Activated CD8-positive, alpha-beta memory T cell treated with anti-CD3 and anti-CD28 coated beads, Interleukin-2, amount 50 U/mL, for 24 hours (primary cell): ENCODE measurements around the gene FSTL4.

Experiments
- DNase-seq: peaks from one replicate; pipeline ENCODE4 v3.0.0-alpha.2; 2020; ENCODE audit errors: extremely low read depth

Gene FSTL4

DNA sequence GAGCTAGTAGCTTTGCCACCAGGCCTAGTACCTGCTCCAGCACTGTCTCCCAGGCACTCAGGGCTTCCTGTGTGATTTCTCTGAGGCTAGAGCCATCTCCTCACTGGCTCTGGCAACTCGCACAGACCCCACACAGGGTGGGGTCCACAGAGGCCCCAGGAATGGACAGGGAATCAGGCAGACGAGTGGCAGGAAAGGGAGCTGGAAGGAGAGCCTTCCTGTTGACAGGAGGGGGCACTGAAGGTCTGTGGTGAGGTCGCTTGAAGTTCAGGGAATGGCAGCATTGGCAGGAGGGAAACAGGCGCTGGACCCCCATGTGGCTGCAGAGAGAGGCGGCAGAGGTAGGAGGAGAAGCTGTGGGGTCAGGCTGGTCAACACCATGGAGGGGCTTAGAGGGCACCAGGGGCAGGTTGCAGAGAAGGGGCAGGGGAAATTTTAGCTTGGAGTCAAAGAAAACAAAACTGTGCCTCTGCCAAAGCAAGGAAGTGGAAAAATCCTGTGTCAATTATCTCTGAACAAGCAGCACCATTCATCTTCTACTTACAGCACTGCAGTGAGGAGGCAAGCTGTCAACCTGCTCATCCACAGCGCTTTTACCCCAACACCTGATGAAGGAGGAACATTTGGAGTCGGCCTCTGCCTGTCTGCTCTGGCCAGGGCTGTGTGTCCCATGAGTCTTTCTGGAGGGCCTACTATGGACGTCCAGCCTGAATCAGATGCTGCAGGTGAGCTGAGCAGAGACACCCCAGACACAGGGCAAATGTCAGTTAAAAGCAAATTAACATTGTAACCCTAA is 270.2 kb downstream of the FSTL4 start:
- no peak for DNase-seq

DNA sequence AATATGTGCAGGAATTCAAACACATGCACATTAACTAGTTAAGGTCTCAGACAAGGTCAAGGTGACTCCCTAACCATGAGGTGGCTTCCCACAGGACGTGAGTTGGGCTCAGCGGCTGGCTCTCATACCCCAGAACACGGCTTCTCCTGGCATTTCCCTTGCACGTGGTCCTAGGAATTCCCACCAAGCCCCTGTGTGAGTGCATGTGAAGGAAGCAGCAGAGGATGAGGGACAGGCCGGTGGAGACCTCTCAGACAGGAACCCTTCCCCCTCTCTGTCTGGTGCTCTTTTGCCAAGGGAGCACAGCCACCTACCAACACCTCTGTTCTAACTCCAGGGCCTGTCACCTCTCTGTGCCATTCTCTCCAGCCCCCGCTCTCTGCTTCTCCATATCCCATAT is 271.0 kb downstream of the FSTL4 start:
- no peak for DNase-seq

DNA sequence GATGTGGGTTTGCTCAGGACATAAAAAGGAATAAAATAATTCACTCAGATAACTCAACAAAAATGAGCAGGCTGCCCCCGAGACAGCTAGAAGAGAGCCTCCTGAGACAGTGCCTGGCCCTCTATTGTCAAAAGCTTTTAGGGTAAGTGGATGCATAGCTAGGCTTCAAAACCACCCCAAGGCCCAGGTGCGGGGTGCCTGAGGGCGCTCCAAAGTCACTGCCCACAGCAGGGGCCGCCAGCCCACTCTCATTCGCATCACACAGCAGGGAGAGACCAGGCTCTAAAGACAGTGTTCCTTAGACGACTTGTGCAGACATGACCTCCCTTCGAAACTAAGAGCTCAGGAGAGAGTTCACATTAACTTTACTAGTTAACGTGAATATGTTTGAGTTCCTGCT is 271.5 kb downstream of the FSTL4 start:
- no peak for DNase-seq

DNA sequence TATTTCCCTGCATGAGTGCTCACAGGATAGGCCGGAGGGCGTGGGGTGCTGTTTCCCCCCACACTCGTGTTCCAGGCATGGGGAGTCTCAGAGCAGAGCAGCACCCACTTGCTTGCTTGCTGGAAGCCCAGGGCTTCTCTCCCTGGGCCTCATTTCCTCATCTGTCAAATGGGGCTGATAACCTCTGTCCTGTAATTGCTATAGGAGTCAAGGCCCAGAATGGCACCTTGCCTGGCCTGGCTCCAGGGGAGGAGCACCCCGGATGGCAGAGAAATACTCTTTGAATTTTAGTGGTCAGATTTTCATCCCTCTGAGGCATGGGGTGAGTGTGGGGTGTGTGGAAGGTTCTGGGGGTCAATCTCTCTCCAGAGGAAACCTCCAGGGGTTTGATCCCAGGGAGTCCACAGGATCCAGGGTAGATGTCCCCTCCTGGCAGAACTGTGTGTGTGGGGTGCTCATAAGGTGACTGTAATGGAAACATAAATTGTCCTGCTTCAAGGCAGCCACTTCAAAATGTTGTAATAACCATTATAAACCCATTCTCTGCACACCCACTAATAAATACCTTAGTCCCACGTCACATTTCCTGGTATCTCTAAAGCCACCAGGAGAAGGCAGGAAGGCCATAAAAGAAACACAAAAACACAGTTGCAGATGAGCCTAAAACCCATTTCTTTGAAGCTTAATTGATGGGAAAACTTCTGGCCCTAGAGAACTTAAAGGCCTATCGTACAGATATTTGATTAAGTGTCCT is 272.2 kb downstream of the FSTL4 start:
- no peak for DNase-seq

DNA sequence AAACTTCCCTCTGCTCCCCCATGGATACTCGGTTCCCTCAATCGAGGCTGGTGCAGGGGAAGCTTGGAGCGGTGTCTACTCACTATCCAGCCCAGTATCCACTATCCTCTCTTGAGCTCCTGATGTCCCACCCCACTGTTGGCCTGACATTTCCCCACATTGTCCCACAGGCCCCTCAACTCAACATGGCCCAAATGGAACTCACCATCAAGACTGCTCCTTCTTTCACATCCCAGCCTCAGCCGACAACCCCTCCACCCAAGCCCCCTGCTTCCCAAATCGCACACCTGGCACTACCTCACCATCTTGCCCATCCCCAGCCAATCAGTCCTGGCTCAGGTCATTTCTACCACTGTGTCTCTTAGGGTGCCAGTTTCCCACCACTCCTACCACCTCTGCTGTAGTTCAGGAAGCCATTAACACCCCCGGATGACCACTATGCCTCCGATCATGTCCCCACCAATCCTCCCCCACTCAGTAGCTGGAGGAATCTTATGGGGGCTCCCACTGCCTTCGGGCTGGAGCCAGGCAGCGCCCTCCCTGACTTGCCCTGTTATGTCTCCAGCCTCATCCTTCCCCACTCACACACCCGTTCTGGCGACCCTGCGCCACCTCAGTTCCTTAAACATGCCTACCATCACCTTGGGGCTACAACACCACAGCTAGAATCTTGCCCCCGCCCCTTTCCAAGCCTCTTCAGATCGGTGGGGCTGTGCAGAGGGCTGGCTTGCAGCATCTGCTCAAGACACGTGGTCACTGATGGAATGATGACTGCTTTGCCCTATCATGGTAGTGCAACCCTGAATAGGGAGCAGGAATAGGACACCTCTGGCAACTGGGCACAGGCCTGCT is 273.6 kb downstream of the FSTL4 start:
- no peak for DNase-seq

DNA sequence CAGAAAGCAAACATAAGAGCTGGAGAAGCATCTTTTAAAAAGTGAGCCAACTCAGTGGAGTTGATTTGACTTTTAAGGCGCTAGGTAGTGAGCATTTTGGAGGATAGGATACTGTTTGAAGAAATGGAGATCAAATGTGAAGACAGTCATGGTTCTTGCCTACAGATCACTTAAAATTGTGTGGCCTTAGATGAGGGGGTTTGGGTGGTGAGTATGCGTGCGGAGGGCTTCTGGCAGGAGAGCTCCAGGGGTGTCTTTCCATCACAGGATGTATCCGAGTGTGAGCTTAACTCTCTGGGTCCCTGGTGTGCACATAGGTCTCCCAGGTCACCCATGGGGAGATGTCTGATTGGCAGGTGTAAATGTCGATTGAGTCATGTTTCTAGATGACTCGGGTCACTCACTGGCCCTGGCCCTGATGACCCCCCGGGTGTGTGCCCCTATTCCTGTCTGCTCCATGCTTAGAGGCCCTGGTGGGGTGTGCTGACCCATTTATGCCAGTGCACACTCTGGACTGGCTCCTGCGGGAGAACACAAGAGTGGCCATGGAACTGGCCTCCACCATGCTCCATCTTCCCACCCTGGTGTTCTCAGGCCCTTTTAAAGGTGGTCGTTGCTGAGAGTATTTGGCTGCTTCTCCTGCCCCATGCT is 274.4 kb downstream of the FSTL4 start:
- no peak for DNase-seq

DNA sequence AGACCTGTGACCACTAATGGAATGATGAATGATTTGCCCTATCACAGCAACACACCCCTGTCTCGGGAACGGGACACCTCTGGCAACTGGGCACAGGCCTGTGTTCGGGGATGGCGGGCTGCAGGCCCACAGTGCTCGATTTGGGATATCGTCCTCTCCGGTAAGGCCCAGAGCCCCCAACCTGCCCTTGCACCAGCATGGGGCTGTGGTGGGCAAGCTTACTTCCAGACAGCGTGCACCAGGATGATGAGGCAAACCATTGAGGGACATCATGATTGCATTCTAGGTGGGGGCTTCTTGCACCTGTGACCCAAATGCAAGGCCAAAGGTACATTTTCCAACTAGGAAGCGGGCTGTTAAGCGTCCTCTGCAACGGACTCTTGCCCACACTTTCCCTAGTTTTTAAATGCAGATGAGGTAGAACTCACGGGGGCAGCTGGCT is 275.4 kb downstream of the FSTL4 start:
- no peak for DNase-seq

DNA sequence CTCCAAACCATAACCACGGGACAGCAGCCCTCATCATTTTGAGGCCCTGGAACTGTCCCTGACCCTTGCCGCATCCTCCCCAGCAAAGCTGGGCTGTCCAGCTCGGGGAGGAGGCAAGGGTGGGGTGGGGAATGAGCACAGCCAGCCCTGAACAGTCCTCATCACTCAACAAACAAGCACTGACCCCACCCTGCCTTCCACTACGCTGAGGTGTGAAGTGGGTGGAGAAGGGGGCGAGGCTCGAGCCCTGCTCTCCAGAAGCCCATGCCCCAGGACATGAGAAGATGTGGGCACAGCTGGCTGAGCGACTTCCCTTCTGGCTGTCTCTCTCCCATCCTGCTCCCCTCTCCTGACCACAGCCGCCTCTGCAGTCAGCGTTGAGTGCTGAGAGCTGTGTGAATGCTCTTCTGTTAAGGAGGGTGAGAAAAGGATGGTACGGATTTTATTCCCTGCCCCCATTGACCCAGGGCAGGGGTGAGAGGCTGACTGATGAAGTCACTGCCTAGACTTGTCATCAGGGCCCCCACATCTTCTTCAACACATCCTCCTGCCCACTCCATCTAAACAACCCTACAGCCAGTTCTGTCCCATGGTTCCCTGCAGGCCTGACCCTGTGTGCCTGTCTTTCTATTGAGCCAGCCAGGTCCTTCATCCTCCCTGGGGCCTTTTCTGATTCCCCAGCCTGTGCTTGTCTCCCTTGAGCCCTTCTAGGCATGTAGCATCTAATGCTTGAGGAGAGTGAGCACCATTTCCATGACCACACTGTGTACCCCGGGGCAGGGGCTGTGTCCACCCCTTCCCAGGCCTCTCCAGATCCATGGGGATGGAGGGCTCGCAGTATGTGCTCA is 276.0 kb downstream of the FSTL4 start:
- no peak for DNase-seq

DNA sequence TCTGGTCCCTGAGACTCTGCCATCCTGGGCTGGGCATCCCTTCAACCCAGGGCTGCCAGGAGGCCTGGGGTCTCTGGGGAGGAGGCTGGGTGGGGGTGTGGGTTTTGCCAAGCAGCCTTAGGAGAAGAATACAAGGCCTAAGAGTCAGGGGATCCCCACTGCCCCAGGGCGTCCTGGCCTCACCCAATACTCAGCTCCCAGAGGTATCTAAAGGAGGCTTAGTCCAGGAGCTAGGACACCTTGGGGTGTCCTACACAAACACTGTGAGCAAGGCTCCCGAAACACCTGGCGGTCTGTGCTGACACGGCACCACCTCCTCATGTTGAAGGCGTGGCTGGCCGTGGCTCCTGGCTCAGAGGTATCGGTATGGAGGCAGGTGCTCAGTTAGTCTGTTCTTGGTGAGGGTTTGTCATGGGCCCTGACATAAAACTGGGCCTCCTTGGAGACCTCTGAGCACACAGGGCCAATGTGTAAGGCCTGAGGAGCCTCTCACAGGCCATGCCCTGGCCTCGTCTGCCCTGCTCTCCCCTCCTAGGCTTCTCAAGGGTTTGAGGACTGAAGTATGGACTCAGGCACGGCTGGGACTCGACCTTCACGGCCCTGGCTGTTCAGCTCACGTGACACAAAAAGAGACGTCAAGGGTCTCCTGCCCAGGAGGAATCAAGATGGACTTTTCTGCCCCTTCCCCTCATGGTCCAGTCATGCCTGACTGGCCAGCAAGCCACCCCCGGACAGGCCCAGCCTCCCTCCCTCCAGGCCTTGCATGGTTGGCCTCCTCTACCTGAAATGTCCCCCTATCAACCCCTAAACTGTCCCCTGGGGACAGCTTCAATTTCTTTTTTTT is 277.3 kb downstream of the FSTL4 start:
- DNase-seq, result no peak

DNA sequence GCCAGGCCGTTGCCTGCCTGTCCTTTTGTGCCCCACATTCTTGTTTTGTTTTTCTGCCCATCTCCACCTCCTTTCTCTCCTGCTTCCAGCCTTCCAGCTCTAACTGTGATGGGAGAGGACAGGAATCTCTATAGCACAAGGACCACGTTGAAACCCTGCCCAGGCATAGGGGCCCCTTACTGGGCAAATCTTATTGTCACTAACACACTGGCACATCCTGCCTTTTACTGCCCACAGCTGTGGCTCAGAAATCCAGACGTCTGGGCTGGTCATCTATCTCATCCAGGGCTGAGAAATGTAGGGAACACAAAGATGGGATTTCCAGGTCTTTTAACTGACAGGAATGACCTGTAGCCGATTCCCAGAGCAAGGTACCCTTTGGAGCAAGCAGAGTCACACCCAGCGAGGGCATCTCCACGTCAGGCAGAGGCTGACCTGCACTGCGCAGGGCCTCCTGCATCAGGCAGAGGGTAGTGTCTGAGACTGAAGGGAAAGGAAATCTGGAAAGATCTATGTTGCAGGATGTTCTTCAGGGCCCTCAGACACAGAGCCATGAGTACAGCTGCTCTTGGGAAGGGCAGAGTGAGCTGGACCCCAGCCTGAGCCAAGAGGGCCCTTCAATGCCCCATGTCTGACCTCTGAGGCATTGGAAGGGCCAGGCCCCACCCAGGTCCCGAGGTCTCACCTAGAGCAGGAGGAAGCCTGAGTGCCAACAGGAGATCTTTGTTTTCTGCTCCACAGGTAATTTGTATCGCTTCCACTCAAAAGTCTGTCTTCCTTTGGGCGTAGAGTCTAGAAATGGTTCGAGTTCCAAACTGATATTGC is 278.8 kb downstream of the FSTL4 start:
- no peak for DNase-seq

DNA sequence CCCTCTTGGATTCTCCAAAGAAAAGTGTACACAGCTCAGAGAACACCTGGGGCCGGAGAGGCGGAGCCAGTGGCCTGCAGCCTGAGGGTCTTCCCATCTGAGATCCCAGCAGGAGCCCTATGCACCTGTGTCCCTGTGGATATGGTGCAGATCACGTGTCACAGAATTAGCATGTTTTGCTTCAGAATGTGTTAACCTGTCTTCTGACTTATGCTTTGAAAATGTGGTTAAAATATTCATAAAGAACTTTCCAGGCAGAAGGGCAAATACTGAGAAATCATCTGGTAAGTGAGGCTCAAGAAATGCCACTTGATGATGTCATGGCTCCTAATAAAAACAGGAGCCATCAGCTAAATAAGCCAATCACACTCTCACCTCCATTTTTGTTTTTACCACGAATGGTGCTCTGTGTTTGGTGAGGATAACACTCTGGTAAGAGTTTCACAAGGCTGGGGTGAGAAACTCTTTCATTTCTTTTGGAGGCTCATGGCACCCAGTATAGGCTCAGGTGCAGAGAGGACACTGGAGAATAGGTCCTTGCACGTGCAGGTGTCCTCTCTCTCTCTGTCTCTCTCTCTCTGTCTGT is 279.8 kb downstream of the FSTL4 start:
- no peak for DNase-seq

DNA sequence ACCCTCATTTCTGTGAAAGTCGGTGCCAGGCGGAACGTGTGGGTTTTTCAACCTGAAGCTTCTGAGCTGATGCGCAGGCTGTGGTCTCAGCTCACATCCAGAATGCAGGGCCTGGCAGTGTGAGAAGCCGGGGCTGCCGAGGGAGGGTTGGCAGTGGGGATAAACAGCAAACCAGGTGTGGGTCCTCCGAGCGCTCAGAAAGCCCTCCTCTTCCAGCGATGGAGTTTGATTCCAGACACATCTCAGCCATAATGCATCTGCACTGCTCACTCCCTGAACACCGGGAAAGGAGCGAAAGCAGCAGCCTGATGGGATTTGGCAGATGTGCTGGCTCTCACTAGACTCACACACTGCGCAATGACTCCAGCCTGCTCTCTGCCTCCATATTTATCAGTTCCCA is 280.4 kb downstream of the FSTL4 start:
- no peak for DNase-seq

DNA sequence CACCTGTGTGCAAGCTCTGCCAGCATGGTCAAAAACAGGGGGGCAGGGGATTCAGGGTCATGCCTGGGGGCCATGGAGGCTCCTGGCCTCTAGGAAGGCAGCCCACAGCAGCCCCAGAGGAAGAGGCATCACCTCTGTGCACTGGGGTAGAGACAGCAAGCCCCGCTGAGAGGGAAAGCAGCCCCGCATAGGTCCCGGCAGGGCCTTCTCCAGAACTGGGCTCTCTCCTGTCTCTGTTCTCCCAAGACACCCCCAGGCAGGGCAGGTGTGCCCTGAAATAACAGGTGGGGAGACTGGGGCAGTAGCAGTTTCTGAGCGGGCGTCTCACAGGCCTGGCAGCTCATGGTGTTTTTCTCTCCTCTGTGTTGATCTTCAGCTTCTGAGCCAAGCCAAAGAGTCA is 281.4 kb downstream of the FSTL4 start:
- DNase-seq, result no peak

DNA sequence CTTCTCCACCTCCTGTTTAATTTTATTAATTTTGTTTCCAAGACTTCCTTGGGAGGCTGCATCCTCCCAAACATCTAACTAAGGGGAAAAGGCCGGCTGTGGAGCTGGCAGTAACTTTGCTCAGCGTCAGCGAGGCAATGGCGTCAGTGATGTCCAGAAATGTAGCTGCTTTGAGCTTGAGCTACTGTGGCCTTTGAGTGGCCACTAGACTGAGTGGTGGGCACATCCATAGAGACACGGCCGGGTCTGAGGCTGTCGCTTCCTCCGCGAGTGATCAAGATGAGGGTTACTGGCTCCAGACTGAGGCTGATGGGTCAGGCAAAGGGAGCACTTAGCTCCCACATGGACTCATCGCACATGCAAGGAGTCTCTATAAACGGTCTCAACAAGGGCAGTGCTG is 283.5 kb downstream of the FSTL4 start:
- no peak for DNase-seq

DNA sequence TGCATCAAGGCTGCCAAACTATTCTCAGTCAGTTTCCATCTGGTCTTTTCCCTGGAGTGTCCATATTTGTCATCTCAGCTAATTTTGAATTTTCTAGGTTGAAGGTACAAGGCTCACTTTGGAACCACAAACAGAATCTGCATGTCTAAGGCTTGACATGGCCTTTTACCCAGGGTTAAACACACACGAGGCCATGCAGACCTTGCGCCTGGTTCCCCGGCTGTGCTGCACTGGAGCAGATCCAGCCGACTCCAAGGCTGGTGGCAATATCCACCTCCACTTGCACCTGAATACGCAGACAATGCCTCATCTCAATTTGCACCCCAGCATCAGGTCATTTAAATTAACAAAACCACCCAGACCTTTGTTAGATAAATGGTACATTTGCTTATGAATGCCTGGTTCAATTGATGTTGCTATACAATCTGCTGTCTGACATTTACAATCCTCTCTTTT is 284.4 kb downstream of the FSTL4 start:
- DNase-seq, result no peak

DNA sequence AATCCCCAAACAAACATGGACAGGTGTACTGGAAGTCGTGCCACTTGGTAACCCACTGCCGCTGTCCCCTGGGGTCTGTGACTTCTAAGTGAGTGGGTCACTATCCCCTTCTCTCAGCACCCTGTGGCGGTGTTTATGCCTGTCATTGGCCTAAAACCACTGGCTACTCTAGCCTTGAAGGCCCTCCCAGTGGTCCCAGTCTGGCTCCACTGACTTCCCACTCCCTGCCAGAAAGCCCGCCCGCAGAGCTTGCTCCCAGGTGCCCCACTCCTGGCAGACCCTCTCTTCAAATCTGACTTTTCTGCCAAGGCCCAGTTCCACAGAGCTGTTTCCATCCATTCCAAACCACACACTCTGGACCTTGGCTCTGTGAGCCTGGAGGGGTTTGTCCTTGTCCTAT is 286.0 kb downstream of the FSTL4 start:
- no peak for DNase-seq

DNA sequence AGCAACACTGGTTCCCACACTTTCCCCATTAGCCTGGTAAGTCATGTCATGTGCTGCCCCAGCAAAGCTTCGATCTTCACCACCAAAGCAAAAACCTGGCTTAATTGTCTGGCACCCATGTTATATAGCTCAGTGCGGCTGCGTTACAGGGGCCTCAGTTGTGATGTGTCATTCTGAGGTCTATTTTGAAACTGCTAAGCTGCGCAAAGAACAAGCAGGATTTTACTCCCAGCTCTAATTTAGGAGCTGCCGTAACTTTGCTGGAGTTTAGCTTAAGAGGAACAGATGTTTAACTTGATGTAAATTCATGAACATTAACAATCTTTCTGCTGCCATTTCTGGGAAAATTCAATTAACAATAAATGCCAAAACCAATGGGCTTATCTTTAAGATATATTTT is 286.5 kb downstream of the FSTL4 start:
- DNase-seq, result no peak

DNA sequence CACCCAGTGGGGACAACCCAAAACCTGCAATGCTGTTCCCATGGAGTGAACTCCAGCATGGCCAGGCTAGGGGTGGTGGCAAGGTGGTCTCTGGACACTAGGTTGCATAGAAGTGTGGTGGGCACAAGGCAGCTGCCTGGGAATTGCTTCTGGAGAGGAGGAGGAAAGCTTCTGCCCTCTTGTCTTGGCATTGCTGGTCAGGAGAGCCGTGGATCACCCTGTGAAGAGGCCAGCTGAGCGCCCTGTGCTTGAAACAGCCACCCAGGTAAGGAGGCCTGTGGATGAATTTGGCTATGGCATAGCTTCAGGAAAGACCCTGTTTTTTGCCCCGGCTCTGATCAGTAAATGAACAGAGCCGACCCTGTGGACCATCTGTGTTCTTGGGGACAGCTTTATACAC is 287.4 kb downstream of the FSTL4 start:
- DNase-seq, result no peak
